NCI-H2227 treated with DMSO at 0.1 percent for 48 hours (cell line): ENCODE measurements around the gene DHX57.
"Not testable (repeated sequence)": the region's sequence is repeated elsewhere in the genome, so short reads cannot be mapped to it uniquely, and the experiment has no call there.

ENCODE experiments used
- DNase-seq: peaks from one replicate; lab custom pipeline; 2025; lab: John Stamatoyannopoulos, UW

Gene DHX57

DNA sequence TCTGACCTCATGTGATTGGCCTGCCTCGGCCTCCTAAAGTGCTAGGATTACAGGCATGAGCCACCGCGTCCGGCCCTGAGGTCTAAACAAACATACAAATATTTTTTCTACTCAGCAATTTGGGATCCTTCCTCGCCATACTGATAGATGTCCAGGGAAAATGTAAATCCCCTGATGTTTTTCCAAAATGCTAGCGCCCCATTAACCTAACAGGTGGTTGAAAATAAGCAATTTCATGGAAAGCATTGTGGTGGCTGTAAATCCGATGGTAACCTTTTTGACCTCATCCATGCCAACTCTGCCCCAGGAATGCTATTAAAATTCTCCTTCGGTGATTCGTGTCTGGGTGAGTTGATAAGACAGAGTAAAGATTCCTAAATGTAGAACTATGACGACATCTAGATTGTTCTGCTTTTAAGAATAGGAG lies 78.5 kb downstream of the DHX57 start:
- no peak for DNase-seq

DNA sequence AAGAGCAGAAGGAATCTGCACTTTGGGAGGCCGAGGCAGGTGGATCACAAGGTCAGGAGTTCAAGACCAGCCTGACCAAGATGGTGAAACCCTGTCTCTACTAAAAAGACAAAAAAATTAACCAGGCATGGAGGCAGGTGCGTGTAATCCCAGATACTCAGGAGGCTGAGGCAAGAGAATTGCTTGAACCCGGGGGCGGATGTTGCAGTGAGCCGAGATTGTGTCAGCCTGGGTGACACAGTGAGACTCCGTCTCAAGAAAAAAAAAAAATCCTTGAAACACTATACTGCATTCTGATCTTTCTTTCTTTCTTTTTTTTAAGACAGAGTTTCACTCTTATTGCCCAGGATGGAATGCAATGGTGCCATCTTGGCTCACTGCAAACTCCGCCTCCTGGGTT lies 80.7 kb downstream of the DHX57 start:
- not testable (repeated sequence) for DNase-seq

DNA sequence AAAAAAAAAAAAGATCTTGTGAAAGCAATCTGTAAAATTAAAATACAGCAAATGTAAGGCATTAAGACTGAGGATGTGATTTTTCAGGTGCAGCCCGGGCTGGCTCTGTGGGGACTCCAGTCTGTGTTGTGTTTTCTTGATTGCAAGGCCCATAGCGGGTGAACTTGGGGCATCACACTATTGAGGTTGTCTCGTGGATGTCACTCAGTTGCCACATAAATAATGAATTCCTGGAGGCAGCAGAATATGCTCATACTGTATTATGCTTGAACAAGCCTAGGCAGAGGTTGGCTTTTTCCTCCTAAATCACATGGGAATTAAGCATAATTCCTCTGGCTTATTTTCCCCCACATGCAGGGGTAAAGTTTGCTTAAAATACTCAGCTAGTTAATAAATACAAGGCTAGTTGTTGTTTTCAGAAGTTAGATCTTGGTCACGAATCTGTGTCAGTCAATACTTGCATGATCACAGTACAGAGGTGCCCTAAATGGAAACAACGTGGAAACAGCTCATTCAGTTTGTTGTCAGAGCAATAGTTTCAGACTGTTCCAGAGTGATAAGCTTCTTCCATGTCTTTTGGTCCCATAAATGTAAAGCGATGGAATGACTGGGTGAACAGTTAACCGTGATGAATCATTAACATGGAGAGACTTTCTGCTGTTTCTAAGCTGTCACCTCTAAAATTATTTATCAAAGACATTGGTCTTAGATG lies 81.3 kb downstream of the DHX57 start:
- no peak for DNase-seq

DNA sequence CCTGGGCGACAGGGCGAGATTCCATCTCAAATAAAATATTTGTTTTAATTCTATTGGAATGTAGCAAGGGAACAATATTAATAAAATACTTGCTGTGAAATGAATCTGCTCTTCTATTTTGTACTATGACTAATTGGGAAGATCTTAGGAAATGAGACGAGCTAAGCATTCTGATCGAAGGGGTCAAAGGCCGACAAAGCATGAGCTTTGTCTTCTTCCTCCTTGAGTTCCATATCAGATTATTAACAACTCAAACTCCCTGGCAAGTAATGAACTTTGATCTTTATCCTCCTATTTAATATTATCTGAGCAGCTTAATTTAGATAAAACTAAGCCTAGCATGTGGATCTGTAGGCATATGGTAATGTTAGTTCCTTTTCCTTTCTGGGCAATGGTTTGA lies 82.2 kb downstream of the DHX57 start:
- no peak for DNase-seq

DNA sequence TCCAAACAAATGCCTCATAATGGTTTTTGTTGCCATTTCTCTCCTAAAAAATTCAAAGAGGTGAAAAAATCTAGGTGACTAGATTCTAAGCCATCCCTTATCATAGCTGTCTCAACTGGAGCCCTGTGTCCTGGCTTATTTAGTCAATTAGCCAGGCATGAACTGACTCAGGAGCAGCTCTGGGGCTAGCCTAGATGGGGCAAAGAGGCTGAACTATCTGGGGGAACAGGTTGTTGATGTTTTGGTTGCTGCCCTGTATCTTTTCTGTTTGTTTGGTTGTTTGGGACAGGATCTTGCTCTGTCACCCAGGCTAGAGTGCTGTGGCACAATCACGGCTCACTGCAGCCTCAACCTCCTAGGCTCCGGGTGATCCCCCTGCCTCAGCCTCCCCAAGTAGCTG lies 83.0 kb downstream of the DHX57 start:
- DNase-seq = no peak

DNA sequence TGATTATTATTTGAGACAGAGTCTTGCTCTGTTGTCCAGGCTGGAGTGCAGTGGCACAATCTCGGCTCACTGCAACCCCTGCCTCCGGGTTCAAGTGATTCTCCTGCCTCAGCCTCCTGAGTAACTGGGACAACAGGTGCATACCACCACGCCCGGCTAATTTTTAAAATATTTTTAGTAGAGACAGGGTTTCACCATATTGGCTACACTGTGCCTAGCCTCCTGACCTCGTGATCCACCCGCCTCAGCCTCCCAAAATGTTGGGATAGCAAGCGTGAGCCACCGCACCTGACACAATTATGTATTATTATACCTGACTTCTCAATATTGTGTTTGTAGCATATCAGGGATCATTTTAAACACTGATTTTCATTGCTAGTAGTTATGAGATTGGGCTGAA lies 83.4 kb downstream of the DHX57 start:
- not testable (repeated sequence) for DNase-seq

DNA sequence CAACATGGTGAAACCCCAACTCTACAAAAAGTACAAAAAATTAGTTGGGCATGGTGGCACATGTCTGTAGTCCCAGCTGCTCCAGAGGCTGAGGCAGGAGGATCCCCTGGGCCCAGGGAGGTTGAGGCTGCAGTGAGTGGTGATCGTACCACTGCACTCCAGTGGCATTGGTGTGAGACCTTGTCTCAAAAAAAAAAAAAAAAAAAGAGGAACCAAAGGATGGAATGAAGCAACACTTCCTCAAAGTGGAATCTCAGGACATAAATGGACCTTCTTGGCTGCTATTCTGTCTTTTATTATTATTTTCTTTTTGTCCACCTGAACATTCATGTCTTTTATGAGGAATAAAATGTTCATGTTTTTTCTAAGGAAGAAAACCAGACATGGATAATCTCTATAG lies 84.0 kb downstream of the DHX57 start:
- DNase-seq = no peak

DNA sequence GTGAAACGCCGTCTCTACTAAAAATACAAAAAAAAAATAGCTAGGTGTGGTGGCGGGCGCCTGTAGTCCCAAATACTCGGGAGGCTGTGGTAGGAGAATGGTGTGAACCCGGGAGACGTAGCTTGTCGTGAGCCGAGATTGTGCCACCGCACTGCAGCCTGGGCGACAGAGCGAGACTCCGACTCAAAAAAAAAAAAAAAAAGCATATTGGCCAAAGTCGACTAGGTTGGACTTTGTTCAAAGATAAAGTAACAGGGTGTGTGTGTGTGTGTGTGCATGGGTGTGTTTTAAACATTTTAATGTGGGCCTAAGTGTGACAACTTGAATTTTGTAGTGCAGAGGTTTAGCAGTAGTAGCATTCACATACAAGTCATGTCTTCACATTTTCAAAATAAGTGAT lies 86.0 kb downstream of the DHX57 start:
- no peak for DNase-seq

DNA sequence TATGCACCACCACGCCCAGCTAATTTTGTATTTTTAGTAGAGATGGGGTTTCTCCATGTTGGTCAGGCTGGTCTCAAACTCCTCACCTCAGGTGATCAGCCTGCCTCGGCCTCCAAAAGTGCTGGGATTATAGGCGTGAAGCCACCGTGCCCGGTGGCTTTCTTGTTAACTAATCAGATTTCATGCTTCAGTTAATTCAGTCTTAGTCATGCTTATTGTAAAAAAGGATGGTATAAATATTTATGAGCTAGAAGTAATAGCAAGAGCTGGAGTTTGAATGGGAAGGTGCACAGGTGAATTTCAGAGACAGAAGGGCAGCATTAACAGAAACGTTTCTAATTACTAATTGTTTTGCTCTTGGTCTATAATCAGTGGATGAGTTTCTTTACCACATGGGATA lies 87.4 kb downstream of the DHX57 start:
- DNase-seq = no peak

DNA sequence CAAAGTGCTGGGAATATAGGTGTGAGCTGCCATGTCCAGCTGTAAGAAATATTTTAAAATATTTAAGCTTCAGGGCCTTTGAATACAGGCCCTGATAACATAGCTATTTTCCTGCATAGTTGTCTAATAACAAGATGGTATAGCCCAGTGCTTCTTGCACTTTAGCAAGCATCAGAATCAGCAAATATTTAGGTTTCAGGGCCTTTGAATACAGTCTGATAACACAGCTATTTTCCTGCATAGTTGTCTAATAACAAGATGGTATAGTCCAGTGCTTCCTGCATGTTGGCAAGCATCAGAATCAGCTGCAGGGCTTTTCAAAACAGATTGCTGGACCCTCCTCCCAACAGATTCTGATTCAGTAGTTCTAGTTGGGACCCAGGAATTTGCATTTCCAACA lies 92.1 kb downstream of the DHX57 start:
- DNase-seq = no peak

DNA sequence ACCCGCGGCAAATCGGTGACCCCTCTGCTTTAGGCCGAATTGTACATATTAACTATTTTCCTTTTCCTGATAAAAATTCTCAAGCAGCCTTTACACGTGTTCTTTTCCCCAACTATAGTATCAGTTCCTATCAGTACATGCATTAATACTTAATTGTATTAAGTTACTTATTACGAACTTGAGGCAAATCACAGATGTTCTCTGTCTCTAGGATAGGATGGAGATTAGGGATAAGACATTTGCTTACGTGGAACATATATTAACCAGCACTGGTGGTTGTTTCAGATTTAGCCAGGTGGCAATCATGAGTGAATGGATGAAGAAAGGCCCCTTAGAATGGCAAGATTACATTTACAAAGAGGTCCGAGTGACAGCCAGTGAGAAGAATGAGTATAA lies 97.0 kb downstream of the DHX57 start:
- DNase-seq = no peak

DNA sequence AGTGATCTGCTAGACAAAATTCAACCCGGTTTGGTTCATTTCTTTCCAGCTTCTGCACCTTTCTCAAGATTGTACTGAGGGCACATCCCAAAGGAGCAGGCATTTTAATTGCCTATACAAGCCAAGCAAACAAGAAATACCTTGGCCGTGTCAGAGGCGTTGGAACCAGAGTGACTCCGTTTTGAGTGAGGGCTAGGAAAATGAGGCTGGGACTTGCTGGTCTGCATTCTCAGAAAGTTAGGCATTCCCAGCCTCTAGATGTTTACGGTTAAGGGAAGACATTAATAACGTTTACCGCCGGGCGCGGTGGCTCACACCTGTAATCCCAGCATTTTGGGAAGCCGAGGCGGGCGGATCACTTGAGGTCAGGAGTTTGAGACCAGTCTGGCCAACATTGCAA lies 99.2 kb downstream of the DHX57 start:
- no peak for DNase-seq

DNA sequence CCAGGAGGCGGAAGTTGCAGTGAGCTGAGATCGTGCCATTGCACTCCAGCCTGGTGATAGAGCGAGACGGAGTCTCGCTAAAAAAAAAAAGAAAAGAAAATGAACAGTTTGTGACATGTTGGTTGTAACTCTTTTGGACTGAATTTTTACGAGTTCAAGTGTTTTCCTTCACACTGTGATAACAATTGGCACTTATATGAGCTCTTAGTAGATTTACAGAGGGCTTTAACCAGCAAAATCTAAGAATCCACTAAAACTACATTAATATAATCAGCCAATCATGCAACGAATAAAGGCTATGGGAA lies 99.9 kb downstream of the DHX57 start:
- DNase-seq = no peak

DNA sequence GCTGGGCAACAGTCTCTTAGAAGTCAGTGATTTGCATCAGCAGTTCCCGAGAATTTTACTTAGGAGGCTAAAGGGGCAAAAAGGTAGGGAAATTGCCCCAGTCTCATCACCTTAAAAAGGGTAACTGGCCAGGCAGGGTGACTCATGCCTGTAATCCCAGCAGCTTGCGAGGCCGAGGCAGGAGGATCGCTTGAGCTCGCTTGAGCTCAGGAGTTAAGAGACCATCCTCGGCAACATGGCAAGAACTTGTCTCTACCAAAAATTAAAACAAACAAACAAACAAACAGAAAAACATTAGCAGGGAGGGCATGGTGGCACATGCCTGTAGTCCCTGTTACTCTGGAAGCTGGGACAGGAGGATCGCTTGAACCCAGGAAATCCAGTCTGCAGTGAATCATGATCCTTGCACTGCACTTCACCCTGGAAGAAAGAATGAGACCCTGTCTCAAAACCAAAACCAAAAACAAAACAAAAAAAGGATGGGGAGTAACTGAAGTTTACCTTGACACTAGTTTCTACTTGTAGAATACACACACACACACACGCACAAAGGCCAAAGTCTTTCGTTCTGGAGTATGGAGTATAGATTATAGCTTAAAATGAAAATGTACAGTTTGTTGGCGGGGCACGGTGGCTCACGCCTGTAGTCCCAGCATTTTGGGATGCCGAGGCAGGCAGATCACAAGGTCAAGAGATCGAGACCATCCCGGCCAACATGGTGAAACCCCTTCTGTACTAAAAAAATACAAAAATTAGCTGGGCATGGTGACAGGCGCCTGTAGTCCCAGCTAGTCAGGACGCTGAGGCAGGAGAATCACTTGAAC lies 100.4 kb downstream of the DHX57 start:
- DNase-seq = no peak

DNA sequence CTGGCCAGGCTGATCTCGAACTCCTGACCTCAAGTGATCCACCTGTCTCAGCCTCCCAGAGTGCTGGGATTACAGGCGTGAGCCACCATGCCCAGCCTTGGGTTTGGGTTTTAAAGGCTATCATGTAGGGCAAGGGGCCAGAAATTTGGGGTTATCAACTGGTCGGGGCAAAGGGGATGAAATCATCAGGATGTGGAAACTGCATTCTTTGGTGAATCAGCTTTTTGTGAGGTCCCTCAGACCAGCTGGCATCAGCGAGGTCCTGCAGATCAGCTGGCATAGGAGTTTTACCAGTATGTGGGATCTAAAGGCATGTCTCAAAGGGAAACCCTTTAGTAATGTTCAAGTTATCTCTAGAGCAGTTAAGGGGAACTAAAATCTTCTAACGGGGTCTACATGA lies 104.1 kb downstream of the DHX57 start:
- DNase-seq = no peak

DNA sequence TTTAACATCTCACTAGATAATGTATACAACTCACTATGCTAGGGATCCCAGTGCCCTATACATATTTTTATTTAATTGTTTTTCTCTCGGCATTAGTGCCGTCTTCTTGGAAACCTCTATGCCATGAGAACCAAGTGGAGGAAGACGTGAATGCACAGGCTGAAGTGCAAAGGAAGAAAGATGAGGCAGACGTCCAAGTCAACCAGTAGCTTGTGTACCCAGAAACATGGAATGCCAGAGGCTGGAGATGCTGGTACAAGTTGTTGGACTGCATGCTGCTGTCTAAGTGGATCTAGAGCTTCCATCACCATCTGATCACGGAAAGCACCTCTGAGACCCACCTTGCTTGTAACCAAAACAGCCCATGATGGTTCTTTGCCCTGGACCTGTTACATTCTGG lies 110.2 kb downstream of the DHX57 start:
- no peak for DNase-seq

DNA sequence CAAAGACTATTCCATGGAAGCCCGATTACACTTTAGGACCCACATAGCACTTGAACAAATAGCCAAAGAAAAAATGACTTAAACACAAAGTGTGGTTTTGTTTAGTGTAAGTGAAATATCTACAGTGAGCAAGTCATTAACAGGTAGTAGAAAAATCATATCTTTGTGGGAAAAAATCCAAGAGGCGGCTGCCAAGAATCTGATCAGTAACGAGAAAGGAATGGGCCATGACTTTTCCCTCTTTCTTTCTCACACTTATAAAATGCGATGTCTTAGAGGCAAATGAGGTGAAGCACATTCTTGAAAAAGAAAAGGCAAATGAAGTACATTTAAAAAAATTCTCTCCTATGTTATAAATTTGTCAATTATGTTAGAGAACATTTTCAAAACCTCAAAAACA lies 110.6 kb downstream of the DHX57 start:
- no peak for DNase-seq

DNA sequence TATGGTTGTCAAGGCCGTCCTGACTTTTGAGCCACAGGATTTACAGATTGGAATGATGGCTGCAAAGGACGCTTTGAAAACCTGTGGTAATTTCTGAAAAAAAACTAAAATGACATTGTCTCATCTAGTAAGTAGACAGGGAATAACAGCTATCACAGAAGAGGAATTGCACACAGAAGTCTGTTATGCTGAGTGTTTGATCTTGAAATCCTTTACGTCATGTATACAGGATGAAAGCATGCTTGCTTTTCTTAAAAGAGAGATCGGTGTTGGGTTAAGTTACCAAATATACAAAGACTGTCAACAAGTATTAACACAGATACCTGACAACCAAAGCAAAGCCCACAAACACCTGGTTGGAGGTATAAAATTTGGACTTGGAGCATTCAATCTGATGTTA lies 112.0 kb downstream of the DHX57 start:
- DNase-seq = no peak

DNA sequence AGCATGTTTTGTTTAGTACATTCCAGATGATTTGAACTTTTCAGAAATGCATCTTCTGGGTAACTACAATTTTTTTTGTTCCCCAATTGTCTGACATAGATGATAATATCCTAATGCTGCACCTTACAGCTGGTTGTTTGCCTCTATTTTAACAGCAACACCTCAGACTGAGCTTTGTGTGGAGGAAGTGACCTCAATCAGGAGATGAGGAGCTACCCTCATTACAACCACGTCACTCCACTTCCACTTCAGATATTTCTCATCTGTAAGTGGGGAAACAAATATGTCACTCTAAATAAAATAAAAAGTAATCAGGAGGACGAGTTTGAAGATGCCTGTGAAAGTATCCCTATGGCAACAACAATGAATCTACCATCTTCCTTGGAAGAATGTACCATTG lies 112.5 kb downstream of the DHX57 start:
- DNase-seq = no peak

DNA sequence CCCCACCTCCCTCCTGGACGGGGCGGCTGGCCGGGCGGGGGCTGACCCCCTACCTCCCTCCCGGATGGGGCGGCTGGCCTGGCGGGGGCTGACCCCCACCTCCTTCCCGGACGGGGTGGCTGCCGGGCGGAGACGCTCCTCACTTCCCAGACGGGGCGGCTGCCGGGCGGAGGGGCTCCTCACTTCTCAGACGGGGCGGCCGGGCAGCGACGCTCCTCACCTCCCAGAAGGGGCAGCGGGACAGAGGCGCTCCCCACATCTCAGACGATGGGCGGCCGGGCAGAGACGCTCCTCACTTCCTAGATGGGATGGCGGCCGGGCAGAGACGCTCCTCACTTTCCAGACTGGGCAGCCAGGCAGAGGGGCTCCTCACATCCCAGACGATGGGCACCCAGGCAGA lies 119.8 kb downstream of the DHX57 start:
- not testable (repeated sequence) for DNase-seq

DNA sequence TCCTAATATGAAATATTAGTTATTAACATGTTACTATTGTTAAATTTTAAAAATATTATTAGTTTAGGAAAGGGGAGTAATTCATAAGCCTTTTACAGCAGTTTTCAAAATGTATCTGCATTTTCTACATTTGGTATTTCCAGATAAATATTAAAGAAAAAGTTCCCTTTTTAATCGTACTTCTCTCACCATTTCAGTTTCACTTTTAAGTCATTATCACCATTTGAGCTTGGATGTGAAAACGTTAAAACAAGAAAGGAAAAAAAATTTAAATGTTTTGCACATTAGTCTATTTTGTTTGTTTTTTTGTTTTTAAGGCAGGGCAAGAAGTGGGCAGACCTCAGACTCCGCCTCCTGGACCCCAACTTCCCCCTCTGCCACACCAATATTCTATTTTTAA lies 121.2 kb downstream of the DHX57 start:
- no peak for DNase-seq

DNA sequence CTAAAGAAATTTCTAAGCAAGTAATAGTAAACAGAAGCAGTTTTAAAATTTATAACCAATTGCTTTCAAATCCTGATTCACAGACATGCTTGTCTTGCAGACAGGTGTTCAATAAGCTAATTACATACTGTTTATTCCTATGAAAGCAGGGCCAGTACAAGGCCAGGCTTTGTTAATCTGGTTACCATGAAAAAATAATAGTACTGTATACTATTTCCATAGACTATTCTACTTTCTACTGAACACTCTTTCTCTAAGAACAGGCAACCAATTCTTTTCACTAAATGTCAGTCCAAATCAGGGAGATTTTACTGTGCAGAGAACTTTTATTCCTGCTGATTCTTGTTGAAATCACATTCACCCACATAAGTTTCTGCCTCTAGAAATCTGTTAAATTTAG lies 121.7 kb downstream of the DHX57 start:
- no peak for DNase-seq

DNA sequence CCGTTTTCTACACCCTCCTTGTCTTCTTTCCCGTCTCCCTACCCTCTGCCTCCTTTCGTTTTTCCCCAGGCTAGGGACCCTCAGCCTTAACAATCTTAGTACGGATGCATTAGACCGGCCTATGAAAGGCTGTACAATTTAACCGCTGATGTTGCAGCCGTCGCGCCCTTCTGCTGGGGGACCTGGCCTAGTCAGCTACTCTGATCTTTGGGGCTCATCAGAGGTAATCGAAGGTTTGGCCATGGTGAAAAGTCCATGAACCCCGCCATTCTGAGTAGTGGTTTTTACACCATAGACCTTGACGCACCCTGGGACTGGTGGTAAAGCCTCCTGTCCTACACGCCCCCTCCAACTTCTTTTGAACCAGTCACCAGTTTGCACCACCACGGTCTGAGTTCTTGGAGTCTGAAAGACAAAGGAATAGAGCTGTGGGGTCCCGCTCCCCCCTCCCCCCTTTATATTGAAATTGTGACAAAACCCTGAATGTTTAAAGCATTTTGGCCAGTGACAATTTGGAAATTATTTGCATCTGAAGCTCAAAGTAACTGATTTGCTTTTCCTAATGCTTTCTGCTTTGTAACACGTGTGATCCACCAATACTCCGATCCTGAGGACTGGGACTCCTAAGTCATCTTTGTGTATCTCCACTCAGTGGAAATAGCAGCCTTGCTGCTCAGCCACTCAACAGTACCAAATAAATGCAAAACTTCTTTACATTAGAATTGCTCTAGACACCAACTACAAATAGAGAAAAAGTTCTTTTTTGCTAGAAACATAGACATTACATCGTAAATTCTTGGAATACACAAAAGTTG lies 123.9 kb downstream of the DHX57 start:
- DNase-seq = peak; percentile 88
